ENCODE measurements around the gene MPZL2. TPM values are rescaled to one million over a fixed set of nuclear protein-coding genes. Genes with fewer than 3 reads are reported as not detected.
A peak's percentile ranks its signal among the peaks of the same experiment; 100 is the strongest.

The MPZL2 gene
- total RNA-seq, 1 donor from 2014 or later, result not detected

GRCh38 chr11:118290923-118291322, 26.8 kb upstream of the MPZL2 start:
- Mint-ChIP-seq H3K9me3 (peaks cover 4% of the 10 kb centered on the region), H3K27me3 (ENCODE audit: low read depth) (peaks cover 71% of the 10 kb centered on the region), H3K4me1 (no peaks in the 10 kb centered on the region), H3K36me3 (ENCODE audit: low read depth) (peaks cover 2% of the 10 kb centered on the region), H3K4me3 (no peak overlapping the region), H3K27ac (ENCODE audit: unreplicated experiment) (no peak overlapping the region)
- DNase-seq (ENCODE audit: low read depth, low spot score), result no peak
- TF ChIP-seq CTCF (conservative IDR thresholded peaks at IDR 0.05), result peak; percentile 61

- H3K27ac Mint-ChIP-seq (ENCODE audit: unreplicated experiment), result no peak overlapping the region
- H3K4me1 Mint-ChIP-seq, result no peaks in the 10 kb centered on the region
- no peak for TF ChIP-seq CTCF (conservative IDR thresholded peaks at IDR 0.05)
- H3K4me3 Mint-ChIP-seq, result no peak overlapping the region
- H3K9me3 Mint-ChIP-seq, result peaks cover 4% of the 10 kb centered on the region
- H3K36me3 Mint-ChIP-seq (ENCODE audit: low read depth), result peaks cover 2% of the 10 kb centered on the region
- H3K27me3 Mint-ChIP-seq (ENCODE audit: low read depth), result peaks cover 60% of the 10 kb centered on the region
- no peak for DNase-seq (ENCODE audit: low read depth, low spot score)
These were observed 25.3 kb upstream of the MPZL2 start for GRCh38 chr11:118289401-118289800.

- DNase-seq (ENCODE audit: low read depth, low spot score), result no peak
- H3K27ac Mint-ChIP-seq (ENCODE audit: unreplicated experiment), result no peak overlapping the region
- H3K4me3 Mint-ChIP-seq, result no peak overlapping the region
- H3K4me1 Mint-ChIP-seq, result no peaks in the 10 kb centered on the region
- H3K36me3 Mint-ChIP-seq (ENCODE audit: low read depth), result peaks cover 2% of the 10 kb centered on the region
- no peak for TF ChIP-seq CTCF (conservative IDR thresholded peaks at IDR 0.05)
- peaks cover 4% of the 10 kb centered on the region for H3K9me3 Mint-ChIP-seq
- H3K27me3 Mint-ChIP-seq (ENCODE audit: low read depth), result peaks cover 60% of the 10 kb centered on the region
These were observed 22.9 kb upstream of the MPZL2 start for GRCh38 chr11:118287006-118287405.

- no peak for TF ChIP-seq CTCF (conservative IDR thresholded peaks at IDR 0.05)
- Mint-ChIP-seq H3K36me3 (ENCODE audit: low read depth) (peaks cover 2% of the 10 kb centered on the region), H3K27me3 (ENCODE audit: low read depth) (peaks cover 57% of the 10 kb centered on the region), H3K9me3 (peaks cover 4% of the 10 kb centered on the region), H3K27ac (ENCODE audit: unreplicated experiment) (no peak overlapping the region), H3K4me3 (no peak overlapping the region), H3K4me1 (no peaks in the 10 kb centered on the region)
- no peak for DNase-seq (ENCODE audit: low read depth, low spot score)
These were observed 22.4 kb upstream of the MPZL2 start for GRCh38 chr11:118286545-118286944.

- H3K27ac Mint-ChIP-seq (ENCODE audit: unreplicated experiment), result no peak overlapping the region
These were observed 19.8 kb upstream of the MPZL2 start for GRCh38 chr11:118283756-118284350.

More at GRCh38 chr11:118283756-118284350, 19.8 kb upstream of the MPZL2 start:
- H3K9me3 Mint-ChIP-seq, result no peaks in the 10 kb centered on the region
- peaks cover 50% of the 10 kb centered on the region for H3K27me3 Mint-ChIP-seq (ENCODE audit: low read depth)
- no peak for TF ChIP-seq CTCF (conservative IDR thresholded peaks at IDR 0.05)
- H3K4me1 Mint-ChIP-seq, result no peaks in the 10 kb centered on the region
- no peak for DNase-seq (ENCODE audit: low read depth, low spot score)
- no peaks in the 10 kb centered on the region for H3K36me3 Mint-ChIP-seq (ENCODE audit: low read depth)
- H3K4me3 Mint-ChIP-seq, result no peak overlapping the region

Measured in neural crest cell (in vitro differentiated cells).